GM12865 (cell line): Measurements from ENCODE around the gene U2AF1L4.

ENCODE experiments used
- DNase-seq: peaks from one replicate; pipeline ENCODE4 v3.0.0; 2010; ENCODE audit warnings: low read depth
- H3K4me3 ChIP-seq: 2 replicates; pipeline ENCODE4 v1.5.1; 2011; ENCODE audit warnings: mild to moderate bottlenecking, low read depth, low read length, control low read depth
- CTCF ChIP-seq: IDR thresholded peaks from 2 replicates; pipeline ENCODE4 v1.5.1; 2011; ENCODE audit warnings: low read length, control low read depth, low read depth, inconsistent platforms; ENCODE audit not compliant: insufficient read depth; ENCODE audit errors: missing control alignments

U2AF1L4 gene

GRCh38 chr19:35713904-35714495 is 31.2 kb downstream of the U2AF1L4 start:
- no peak for TF ChIP-seq CTCF
- no peak for DNase-seq
- H3K4me3 ChIP-seq, result peak overlapping the region; percentile 90

GRCh38 chr19:35713506-35713850 is 31.7 kb downstream of the U2AF1L4 start:
- no peak for DNase-seq
- peak overlapping the region; percentile 90 for H3K4me3 ChIP-seq
- no peak for TF ChIP-seq CTCF

GRCh38 chr19:35712567-35713505 is 32.4 kb downstream of the U2AF1L4 start:
- DNase-seq, result peak; percentile 89
- no peak for TF ChIP-seq CTCF

DNA sequence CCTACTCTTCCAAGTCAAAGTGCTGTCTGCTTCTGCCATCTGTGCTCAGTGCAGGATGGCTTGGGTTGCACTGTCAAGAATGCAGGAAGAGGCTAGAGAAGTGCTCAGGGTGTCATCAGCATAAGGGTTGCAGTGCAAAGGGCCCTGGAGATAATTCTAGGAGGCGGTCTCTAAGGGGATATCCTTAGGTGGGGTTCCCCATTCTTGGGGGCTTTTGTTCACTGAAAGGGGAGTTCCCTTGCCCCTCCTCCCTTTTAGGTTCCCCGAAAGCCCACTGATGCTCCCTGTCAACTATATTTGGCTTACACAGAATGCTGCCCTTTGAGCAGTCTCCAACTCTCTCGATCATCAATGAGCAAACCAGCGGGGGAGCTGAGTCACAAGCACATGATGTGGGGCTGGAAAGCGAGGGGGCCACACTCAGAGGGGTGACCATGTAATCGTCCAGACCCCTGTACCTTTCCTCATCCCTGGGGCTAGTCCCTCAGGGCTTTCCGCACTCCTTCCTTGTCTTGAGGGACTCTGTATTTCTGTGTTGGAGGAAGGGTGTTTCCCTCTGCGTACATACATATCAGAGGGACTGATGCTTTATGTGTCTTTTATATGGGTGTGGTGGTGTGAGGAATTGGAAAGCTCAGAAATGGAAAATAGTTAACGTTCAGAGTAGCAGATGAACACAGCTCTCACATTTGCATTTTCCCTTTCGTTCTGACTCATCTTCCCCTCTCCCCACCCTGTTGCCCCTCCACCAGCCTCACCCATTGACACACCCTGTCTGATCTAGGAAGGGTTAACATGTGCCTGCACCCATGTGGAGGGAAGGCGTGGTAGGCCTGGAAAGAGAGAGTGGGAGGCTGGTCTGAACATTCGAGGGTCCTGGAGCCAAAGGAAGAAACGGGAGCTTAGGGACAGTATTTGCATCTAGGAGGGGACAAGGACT is 34.2 kb downstream of the U2AF1L4 start:
- TF ChIP-seq CTCF, result no peak
- peak; percentile 94 for DNase-seq
- H3K4me3 ChIP-seq, result peak overlapping the region; percentile 42

More at GRCh38 chr19:35712567-35713505, 32.4 kb downstream of the U2AF1L4 start:
- peak overlapping the region; percentile 90 for H3K4me3 ChIP-seq

- DNase-seq, result no peak
- TF ChIP-seq CTCF, result no peak
- no peak overlapping the region for H3K4me3 ChIP-seq
Observed at GRCh38 chr19:35708391-35708790, 36.8 kb downstream of the U2AF1L4 start.

DNA sequence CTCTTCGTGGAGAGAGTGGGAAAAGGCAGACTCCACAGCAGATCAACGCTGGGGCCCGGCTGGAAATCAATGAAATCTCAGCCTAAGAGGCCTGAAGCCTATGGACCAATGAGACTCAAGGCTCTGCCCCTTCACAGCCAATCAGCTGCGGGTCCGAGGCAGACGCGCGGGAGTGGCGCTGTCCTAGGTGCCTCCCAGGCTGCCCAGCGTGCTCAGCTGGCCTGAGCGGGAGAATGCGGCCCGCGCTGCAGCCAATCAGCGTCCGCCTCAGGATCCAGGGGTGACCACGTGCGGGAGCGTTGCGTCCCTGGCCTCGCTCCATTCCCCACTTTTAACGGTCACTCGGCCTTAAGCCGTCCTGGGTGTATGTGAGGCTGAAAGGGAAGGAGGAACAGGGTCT is 41.0 kb downstream of the U2AF1L4 start, which contains the start of gene ZBTB32:
Gene ZBTB32, plus strand, starts transcription at position 341 of the 400 bp plus-strand sequence. CDS start 10,069 bp downstream, outside the sequence.
- no peak for DNase-seq
- no peak within 1 kb of the TSS for H3K4me3 ChIP-seq
- TF ChIP-seq CTCF, result no peak
